ENCODE measurements around the gene SMLR1. TPM values are rescaled to one million over a fixed set of nuclear protein-coding genes. Genes with fewer than 3 reads are reported as not detected.

Gene SMLR1
- total and polyA plus RNA-seq, 2 donors (not counting 3 experiments of a cell fraction or from before 2014, with no cell fraction given) = not detected

- no peak overlapping the region for H3K27ac ChIP-seq (ENCODE audit: insufficient read depth, low read depth, low read length)
- no peak overlapping the region for H2AFZ ChIP-seq (ENCODE audit: low read depth, low read length)
- DNase-seq (ENCODE audit: low read depth, low spot score) = peak; percentile 25
- intact Hi-C loops (cut with micrococcal nuclease) (no loop called here), dilution Hi-C loops (cut with MboI; ENCODE audit: extremely low pct_ligation_motif_present, low sequenced_read_pairs) (no loop called here)
- CTCF ChIA-PET = interaction anchor here (0.7 to 1.7 kb wide), 4 partner anchors 8 to 266 kb away, joined by 3 to 9 read pairs (median 4); no protein-coding TSS in a partner anchor
- no peaks in the 10 kb centered on the region for H3K36me3 ChIP-seq (ENCODE audit: control insufficient read depth in 2 of 2, extremely low read depth in 1 of 2, insufficient read depth in 2 of 2, low read length in 2 of 2)
- no peaks in the 10 kb centered on the region for H3K9me1 ChIP-seq (replicated peaks; ENCODE audit: control insufficient read depth, extremely low read depth, insufficient read depth, low read length)
- TF ChIP-seq FOS (IDR thresholded peaks at IDR 0.05; ENCODE audit: borderline replicate concordance, insufficient read depth, low read length) (no peak), EZH2 (IDR thresholded peaks at IDR 0.05; ENCODE audit: borderline replicate concordance, low read depth, low read length, severe bottlenecking) (no peak), JUN (IDR thresholded peaks at IDR 0.05; ENCODE audit: borderline replicate concordance, insufficient read depth, insufficient read length, low read depth) (no peak), MYC (IDR thresholded peaks at IDR 0.05; ENCODE audit: low read depth, low read length) (no peak), POLR2A (IDR thresholded peaks at IDR 0.05; ENCODE audit: low read depth, low read length) (no peak), CTCF (IDR thresholded peaks at IDR 0.05; ENCODE audit: extremely low read depth in 1 of 2, insufficient read depth in 1 of 2, low read depth in 1 of 2, low read length in 2 of 2) (no peak), MAX (IDR thresholded peaks at IDR 0.05; ENCODE audit: insufficient read depth, insufficient read length) (no peak), POLR2AphosphoS5 (IDR thresholded peaks at IDR 0.05; ENCODE audit: insufficient read depth, low read depth, low read length) (no peak), GATA2 (IDR thresholded peaks at IDR 0.05; ENCODE audit: insufficient read depth, insufficient read length, low read depth, low read length) (no peak)
- H3K79me2 ChIP-seq (ENCODE audit: control insufficient read depth, insufficient read depth, low read length) = no peaks in the 10 kb centered on the region
- no peaks in the 10 kb centered on the region for H3K9me3 ChIP-seq (replicated peaks; ENCODE audit: control insufficient read depth, insufficient read depth, low read length)
- no peak overlapping the region for H3K4me3 ChIP-seq (replicated peaks in 1 of 3; ENCODE audit: insufficient read depth in 1 of 3, low read depth in 1 of 3, low read length in 3 of 3)
- BruUV-seq (replicated peaks) = no TSS peak
- POLR2A ChIA-PET = no interaction called here
- no peaks in the 10 kb centered on the region for H4K20me1 ChIP-seq (replicated peaks; ENCODE audit: control insufficient read depth, extremely low read depth, insufficient read depth, low read length)
- H3K9ac ChIP-seq (replicated peaks; ENCODE audit: extremely low read depth, insufficient read depth, low read length) = no peak overlapping the region
- no peak overlapping the region for H3K4me2 ChIP-seq (ENCODE audit: insufficient read depth, low read length)
- no peaks in the 10 kb centered on the region for H3K4me1 ChIP-seq (ENCODE audit: control insufficient read depth, extremely low read depth, insufficient read depth, low read length)
- H3K27me3 ChIP-seq (ENCODE audit: control insufficient read depth in 2 of 2, insufficient read depth in 2 of 2, low read length in 2 of 2) = no peaks in the 10 kb centered on the region
- FAIRE-seq = peak; percentile 58
Observed at GRCh38 chr6:130851026-130851425, 23.8 kb downstream of the SMLR1 start.
